ENCODE data around the gene WDR47.
"Not testable (repeated sequence)": the region's sequence is repeated elsewhere in the genome, so short reads cannot be mapped to it uniquely, and the experiment has no call there.

The WDR47 gene

DNA sequence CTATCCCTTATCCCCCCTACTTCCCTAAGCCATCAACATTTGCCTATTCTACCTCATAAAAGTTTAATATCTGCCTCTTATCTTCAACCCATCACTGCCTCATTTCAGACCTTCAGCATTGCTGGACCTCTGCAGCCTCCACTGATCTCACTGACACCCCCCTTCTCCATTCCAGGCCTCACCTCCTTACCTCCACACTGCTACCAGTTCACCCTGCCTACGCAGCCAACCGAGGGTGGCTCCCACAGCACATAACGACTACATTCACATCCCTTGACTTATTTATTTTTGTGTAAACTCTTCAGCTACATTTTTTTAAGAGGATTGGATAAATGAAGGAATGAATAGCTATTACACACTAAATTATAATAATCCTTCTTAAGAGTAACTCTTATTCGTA lies 92.9 kb downstream of the WDR47 start:
- DNase-seq (ENCODE audit: extremely low read depth, low read depth), result no peak
- TF ChIP-seq CTCF (IDR thresholded peaks at IDR 0.05; ENCODE audit: low read depth, low read length), result no peak

DNA sequence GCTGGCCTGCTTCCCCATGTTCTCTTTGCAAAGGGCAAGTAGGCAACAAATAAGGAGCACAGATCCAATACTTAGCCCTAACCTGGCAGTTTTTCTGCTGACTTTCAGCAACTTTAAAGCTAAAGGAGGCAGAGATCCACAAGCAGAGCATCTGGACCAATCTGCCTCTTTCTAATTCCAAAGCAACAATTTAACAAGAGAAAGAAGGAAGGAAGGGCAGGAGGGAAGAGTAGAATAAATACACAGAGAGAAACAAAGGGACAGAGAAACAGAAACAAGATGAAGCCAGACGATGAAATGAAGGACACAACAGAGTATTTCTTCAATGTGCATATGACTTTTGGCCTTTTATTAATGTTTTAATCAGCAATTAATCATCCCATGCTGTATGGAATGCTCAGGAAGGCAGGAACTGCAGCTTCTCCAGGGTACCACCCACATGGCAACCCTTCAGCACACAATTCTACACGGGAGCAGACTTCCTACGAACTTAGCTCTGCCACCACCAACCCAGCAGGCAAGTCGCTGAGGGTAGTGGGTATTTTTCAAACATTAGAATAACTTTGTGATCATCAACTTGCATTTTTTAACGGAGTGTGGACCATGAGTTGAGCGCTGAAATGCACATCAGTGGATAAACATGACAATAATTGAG lies 93.9 kb downstream of the WDR47 start:
- no peak for DNase-seq (ENCODE audit: extremely low read depth, low read depth)
- TF ChIP-seq CTCF (IDR thresholded peaks at IDR 0.05; ENCODE audit: low read depth, low read length), result no peak

- DNase-seq (ENCODE audit: extremely low read depth, low read depth), result no peak
- no peak for TF ChIP-seq CTCF (IDR thresholded peaks at IDR 0.05; ENCODE audit: low read depth, low read length)
These were observed 105.7 kb downstream of the WDR47 start for GRCh38 chr1:108936170-108936569.

- DNase-seq (ENCODE audit: extremely low read depth, low read depth), result no peak
- TF ChIP-seq CTCF (IDR thresholded peaks at IDR 0.05; ENCODE audit: low read depth, low read length), result no peak
These were observed 108.0 kb downstream of the WDR47 start for GRCh38 chr1:108933944-108934343.

GRCh38 chr1:108927565-108927964 lies 114.3 kb downstream of the WDR47 start:
- not testable (repeated sequence) for DNase-seq (ENCODE audit: extremely low read depth, low read depth)

GRCh38 chr1:108925920-108926319 lies 116.0 kb downstream of the WDR47 start:
- DNase-seq (ENCODE audit: extremely low read depth, low read depth), result no peak
- no peak for TF ChIP-seq CTCF (IDR thresholded peaks at IDR 0.05; ENCODE audit: low read depth, low read length)
